Astrocyte (in vitro differentiated cells and primary cell): Measurements from ENCODE around the gene F10.

Experiments
- CTCF ChIP-seq: IDR thresholded peaks from 2 replicates; pipeline ENCODE4 v1.5.1; 2011; ENCODE audit warnings: low read depth, mild to moderate bottlenecking, inconsistent platforms, low read length, moderate library complexity; ENCODE audit not compliant: insufficient read depth
- EZH2 ChIP-seq: IDR thresholded peaks from 2 replicates; pipeline ENCODE4 v1.6.1; 2012; ENCODE audit warnings: mild to moderate bottlenecking, low read length, inconsistent platforms; ENCODE audit not compliant: insufficient read depth

GRCh38 chr13:113159701-113160100, 37.1 kb downstream of the F10 start:
- TF ChIP-seq CTCF (no peak), EZH2 (no peak)
